SK-N-MC (cell line): ENCODE data around the gene LIME1.

ENCODE experiments used
- EZH2 ChIP-seq: fragments of 200-600 bp; sonication (generic); IDR thresholded peaks from one replicate; pipeline ENCODE4 v1.6.1; 2017; ENCODE audit warnings: antibody characterized with exemption
- POLR2AphosphoS5 ChIP-seq: IDR thresholded peaks from 2 replicates; pipeline ENCODE4 v1.6.1; 2012; ENCODE audit warnings: mild to moderate bottlenecking, low read depth, low read length, borderline replicate concordance

DNA sequence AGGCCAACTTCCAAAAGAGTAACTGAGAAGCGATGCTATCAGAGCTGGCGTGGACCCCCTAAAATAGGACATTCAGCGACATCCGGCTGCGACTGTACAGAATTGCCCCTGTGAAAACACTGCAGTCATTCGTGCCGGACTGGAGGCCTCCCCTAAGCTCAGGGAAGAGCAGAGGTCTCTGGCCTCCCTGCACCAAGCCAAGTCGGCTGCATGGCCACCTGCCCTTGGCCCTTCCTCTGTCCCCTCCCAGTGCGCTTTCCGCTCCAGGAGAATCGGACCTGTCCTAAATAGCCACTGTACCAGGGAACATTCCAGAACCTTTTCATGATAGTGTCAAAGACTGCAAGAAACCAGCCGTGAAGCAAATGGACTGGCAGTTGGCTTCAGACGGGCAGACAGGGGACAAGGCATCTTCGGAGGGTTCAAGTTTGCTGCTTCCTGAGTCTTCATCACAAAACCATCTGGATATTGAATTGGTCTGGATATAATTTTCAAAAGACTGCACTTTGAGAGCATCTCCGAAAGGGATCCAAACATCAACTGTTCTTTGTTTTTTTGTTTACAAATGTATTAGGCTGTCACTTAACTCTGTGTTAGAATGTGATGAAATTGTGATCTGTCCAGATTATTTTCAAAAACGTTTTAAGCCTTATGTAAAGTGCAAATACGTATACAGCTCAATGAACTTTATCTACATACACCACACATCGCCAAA lies 19.6 kb downstream of the LIME1 start:
- TF ChIP-seq EZH2 = no peak
- TF ChIP-seq POLR2AphosphoS5 = no peak
